Neural progenitor cell (in vitro differentiated cells): ENCODE results near the gene ATP5MG.

Source experiments
- EZH2 ChIP-seq: fragments of 200-600 bp; sonication (generic); IDR thresholded peaks from 2 replicates; pipeline ENCODE4 v1.6.1; 2017; ENCODE audit warnings: antibody characterized with exemption, mild to moderate bottlenecking, moderate library complexity
- TF ChIP-seq, protein P1 (sequence below): fragments of 200-600 bp; sonication (generic); IDR thresholded peaks from 2 replicates; pipeline ENCODE4 v1.5.1; 2017; ENCODE audit warnings: antibody characterized with exemption, mild to moderate bottlenecking

- TF ChIP-seq, protein P1, sequence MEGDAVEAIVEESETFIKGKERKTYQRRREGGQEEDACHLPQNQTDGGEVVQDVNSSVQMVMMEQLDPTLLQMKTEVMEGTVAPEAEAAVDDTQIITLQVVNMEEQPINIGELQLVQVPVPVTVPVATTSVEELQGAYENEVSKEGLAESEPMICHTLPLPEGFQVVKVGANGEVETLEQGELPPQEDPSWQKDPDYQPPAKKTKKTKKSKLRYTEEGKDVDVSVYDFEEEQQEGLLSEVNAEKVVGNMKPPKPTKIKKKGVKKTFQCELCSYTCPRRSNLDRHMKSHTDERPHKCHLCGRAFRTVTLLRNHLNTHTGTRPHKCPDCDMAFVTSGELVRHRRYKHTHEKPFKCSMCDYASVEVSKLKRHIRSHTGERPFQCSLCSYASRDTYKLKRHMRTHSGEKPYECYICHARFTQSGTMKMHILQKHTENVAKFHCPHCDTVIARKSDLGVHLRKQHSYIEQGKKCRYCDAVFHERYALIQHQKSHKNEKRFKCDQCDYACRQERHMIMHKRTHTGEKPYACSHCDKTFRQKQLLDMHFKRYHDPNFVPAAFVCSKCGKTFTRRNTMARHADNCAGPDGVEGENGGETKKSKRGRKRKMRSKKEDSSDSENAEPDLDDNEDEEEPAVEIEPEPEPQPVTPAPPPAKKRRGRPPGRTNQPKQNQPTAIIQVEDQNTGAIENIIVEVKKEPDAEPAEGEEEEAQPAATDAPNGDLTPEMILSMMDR: no peak
- TF ChIP-seq EZH2: no peak
Measured at GRCh38 chr11:118450451-118450850, 49.0 kb downstream of the ATP5MG start.
